ENCODE measurements around the gene NANS. TPM values are rescaled to one million over a fixed set of nuclear protein-coding genes. Genes with fewer than 3 reads are reported as not detected.

Gene NANS
- total RNA-seq, 1 experiment from 2014 or later: 73.1 TPM

GRCh38 chr9:98132158-98132557 lies 75.6 kb downstream of the NANS start:
- DNase-seq (ENCODE audit: low read depth): no peak

Other genes starting within 250 kb of the NANS start
- gene FOXE1, start 203.5 kb upstream of the NANS start, total RNA-seq (2014; rRNA removed): not detected in 2 replicates
- gene TRMO, start 134.2 kb upstream of the NANS start, total RNA-seq (2014; rRNA removed): 18.1 and 19.1 TPM in 2 replicates
- not detected in 2 replicates for gene HEMGN, start 118.6 kb upstream of the NANS start, total RNA-seq (2014; rRNA removed)
- gene ANP32B, start 73.4 kb upstream of the NANS start, total RNA-seq (2014; rRNA removed): 9.9 and 15.7 TPM in 2 replicates
- gene TRIM14, start 62.5 kb downstream of the NANS start, total RNA-seq (2014; rRNA removed): 6.0 and 8.6 TPM in 2 replicates
- under 0.01 and 0.11 TPM in 2 replicates for gene CORO2A, start 135.9 kb downstream of the NANS start, total RNA-seq (2014; rRNA removed)
- gene TBC1D2, start 198.9 kb downstream of the NANS start, total RNA-seq (2014; rRNA removed): 19.9 and 22.2 TPM in 2 replicates